GM12873 (cell line): Measurements from ENCODE around the gene SLC24A3.

Experiments
- CTCF ChIP-seq: IDR thresholded peaks from 2 replicates; pipeline ENCODE4 v1.5.1; 2012; ENCODE audit warnings: low read depth, mild to moderate bottlenecking, moderate library complexity, low read length, control low read depth; ENCODE audit not compliant: insufficient read depth; ENCODE audit errors: missing control alignments

The SLC24A3 gene

GRCh38 chr20:19427480-19427879, 215.0 kb downstream of the SLC24A3 start:
- TF ChIP-seq CTCF = no peak

GRCh38 chr20:19427913-19428312, 215.5 kb downstream of the SLC24A3 start:
- no peak for TF ChIP-seq CTCF

GRCh38 chr20:19428324-19428723, 215.9 kb downstream of the SLC24A3 start:
- no peak for TF ChIP-seq CTCF

- TF ChIP-seq CTCF = no peak
Observed at GRCh38 chr20:19429538-19429937, 217.1 kb downstream of the SLC24A3 start.

GRCh38 chr20:19430641-19431315, 218.3 kb downstream of the SLC24A3 start:
- no peak for TF ChIP-seq CTCF

GRCh38 chr20:19431316-19431700, 218.9 kb downstream of the SLC24A3 start:
- no peak for TF ChIP-seq CTCF

GRCh38 chr20:19431906-19432305, 219.5 kb downstream of the SLC24A3 start:
- TF ChIP-seq CTCF = no peak
